Daoy (cell line): ENCODE results near the gene FGGY. TPM values are rescaled to one million over a fixed set of nuclear protein-coding genes. Genes with fewer than 3 reads are reported as not detected.

Experiments
- DNase-seq: peaks from one replicate; pipeline ENCODE4 v3.0.0-alpha.2; 2015; ENCODE audit warnings: low read depth
- total RNA-seq: library from RNA; depleted of rRNA; stranded (reverse); fragments of >200 nt; shearing (Covaris generic); gene quantifications from 2 replicates; pipeline ENCODE4 v1.2.3, GENCODE V29; 2014

Gene FGGY
- total RNA-seq, 1 experiment from 2014 or later = 15.7 TPM

DNA sequence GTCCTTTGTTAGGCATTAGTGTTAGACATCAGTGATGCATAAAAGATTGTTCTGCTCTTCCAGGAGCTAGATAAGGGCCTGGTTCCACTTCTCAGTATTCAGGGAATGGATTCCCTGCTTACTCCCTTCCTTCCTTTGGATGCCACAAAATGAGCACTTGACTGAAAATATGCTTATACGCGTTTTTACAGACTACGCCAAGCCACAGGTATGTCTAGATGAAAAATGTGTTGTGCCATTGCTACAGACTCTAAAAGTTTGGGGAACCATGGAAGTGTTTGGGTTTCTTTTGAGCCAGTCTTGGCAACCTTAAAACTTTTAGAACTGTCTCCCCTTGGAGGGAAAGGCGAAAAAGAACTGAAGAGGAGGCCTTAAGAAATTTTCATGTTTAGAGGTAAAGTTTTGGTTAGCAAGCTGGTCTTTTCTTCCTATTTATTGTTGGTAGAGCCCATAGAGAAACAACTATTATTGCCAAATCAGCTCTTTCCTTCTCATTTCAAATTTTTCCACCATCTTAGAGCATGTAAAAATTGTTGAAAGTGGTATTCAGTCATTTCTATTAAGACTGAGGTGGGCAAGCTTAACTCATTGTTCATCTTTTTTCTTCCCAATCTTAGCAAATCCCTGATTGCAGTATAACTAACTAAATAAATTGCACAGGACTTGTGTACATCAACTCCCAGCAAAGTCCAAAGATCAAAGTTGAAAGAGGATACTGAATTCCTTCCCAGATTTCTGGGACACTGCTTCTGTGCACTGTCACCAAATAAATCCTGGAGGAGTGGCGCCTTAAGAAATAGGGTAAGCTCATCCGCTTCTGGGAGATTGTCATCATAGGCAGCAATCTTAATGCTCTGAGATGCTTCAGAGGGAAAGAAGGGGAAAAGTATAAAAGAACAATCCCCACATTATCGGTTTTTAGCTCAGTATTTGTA, 18.9 kb downstream of the FGGY start:
- DNase-seq = no peak

DNA sequence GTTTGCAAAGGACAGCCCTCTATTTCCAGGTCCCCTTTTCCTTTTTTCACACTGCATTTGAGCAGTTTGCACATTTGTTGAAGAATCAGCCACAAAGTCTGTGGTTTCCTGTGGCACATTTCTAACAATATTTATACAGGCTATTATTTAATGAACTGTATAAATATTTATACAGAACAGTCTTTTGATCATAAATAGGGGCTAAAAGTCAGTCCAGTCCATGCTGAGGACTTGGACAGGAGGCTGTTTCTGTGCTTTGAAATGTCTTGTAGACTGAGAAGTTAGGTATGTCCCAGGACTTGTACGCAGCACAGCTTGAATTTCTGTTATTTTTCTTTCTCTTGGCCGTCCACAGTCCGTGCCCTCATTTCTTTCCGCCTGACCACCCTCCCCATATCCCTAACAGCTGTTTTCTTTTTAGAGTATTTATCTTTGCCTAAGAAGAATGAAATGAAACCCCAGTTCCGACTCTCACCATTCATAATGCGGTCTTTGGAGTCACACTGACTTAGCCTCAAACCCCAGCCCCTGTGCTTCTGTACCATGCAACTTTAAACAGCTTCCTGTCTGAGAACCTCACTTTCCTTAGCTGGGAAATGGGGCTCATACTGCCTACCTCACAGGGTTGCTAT, 19.7 kb downstream of the FGGY start:
- DNase-seq = peak; percentile 67

DNA sequence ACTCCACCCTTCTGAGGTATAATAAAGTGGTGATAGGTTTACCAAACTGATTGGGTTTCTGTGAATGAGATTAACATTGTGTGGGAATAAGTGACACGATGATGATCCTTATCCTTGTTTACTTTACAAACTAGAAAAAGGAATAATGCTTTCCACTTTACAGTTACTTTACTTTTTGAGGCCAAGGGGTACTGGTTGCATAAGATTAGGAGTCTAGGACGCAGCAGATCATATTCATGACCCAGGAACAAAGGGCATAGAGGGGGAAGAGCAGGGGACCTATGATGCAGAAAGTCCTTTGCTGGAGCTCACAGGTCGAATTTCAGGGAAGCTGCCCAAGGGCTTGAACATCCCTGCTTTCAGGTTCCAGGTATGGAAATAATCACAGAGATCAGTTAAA, 20.4 kb downstream of the FGGY start:
- no peak for DNase-seq

DNA sequence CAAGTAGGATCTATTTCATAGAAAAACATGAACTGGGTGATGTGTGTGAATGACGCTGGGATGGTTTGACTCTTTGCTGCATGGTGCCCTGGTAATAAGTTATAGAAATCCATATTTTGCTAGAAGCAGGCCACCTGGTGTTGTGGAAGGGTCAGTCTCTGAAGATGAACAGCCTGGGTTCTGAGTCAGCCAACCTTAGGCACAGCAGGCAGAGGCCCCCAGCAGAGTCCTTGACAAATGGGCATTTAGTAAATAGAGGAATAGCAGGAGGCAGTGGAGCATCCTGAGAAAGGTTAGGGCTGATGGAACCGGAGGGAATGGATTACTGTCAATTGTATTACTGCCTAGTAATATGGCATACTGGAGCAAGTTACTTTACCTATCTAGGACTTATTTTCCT, 20.9 kb downstream of the FGGY start:
- DNase-seq = peak; percentile 69

DNA sequence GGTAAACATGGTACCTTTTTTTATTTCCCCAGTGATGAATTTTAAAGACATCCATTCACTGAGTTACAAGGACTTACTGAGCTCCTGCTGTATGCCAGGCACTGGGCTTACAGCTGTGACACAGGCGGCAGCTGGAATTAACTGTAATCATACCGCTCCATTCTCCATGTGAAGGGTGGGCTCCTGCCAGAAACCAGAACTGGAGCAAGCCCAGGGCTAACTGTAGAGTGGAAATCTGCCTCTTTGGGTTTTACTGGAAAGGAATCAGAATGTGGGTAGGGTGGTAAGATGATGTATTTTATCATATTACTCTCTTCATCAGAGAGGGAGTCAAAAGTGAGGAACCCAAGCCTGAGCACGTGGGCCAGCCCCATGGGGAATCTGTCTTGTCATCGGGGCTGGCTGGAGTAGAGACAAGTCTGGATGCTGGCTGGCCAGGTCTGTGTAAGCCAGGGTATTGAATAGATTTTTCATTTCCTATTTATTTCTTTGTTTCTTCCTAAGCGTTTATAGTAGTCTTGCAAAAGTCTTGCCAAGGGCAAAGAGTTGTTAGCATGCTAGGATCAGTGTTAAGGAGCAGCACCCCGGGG, 21.5 kb downstream of the FGGY start:
- DNase-seq = no peak

DNA sequence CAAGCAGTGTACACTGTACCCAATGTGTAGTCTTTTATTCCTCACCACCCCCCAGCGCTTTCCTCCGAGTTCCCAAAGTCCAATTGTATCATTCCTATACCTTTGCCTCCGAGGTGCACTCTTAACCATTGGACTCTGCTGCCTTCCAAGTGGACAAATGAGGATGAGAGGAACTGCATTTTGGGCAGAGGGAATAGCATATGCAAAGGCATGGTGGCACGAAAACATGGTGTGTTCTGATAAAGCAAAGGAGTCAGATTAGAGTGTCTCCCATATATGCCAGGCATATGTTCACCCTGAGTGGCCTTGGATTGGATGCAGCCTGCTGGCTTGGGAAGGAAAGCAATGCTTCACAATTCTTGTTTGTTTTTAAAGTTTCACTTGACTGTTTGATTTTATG, 25.5 kb downstream of the FGGY start:
- DNase-seq = no peak

DNA sequence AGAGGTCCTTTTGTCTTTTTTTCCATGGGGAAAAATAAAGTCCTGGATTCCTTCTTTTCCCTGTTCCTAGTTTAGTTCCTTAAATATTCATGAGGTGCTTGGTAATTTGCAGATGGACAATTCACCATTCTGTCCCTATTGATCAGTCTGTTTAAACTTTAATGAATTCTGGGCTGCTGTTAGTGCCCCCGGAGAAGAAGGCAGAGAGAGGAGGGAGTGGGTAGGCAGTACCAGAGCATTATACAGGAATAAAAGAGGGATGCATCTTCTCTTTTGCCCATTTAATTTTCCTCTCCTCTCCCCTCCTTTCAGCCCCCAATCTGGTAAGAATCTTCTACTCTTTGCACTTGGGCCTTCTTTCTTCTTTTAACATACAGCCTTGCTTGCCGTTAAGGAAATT, 25.9 kb downstream of the FGGY start:
- no peak for DNase-seq

DNA sequence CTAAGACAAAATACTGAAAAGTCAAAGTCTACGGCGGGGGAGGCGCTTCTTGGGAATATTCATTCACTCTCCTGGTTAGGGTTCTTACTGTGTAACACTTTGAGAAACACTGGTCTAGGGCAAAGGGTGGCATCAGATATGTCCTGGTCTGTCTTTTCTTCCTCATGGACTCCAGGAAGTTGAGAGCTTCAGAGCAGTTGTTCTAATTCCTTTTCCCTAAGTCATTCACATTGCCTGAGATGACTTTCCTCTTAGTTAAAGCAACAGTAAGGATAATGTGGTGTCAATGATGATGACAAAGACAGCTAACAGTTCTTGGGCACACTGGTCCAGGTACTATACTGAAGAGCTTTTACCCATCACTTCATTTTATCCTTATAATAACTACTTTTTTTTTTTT, 27.0 kb downstream of the FGGY start:
- no peak for DNase-seq

DNA sequence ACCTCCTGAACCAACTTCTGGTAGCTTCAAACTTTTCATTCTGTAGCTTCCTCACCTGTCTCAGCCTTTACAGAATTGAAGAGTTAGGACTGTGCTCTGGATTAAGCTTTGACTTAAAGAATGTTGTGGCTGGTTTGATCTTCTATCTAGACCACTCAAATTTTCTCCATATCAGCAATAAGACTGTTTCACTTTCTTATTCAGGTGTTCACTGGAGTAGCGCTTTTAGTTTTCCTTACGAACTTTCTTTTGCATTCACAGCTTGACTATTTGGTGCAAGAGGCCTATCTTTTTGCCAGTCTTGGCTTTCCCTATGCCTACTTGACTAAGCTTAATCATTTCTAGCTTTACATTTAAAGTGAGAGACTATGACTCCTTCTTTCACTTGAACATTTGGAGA, 31.5 kb downstream of the FGGY start:
- no peak for DNase-seq

DNA sequence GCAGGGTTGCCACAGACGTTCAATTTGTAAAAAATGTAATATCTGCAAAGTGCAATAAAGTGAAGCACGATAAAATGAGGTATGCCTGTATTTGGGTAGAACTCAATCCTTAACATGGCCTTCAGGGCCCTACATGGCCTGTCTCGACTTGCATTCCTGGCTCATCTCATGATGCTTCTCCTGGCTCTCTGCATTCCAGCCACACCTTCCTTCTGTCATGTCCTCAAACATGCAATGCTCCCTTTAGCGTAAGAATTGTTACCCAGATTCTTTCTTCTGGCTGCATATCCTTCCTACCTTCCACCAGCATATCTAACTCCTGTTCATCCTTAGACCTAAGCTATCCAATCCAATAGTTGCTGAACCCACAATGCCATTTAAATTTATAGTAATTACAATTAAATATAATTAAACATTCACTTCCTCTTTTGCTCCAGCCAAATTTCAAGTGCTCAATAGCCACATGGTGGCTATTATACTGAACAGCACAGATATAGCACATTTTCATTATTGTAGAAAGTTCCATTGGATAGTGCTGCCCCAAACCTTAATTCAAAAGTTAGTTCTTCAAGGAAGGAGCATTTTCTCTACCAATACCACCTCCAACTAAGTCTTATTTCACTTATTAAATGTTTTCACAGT, 32.6 kb downstream of the FGGY start:
- no peak for DNase-seq

DNA sequence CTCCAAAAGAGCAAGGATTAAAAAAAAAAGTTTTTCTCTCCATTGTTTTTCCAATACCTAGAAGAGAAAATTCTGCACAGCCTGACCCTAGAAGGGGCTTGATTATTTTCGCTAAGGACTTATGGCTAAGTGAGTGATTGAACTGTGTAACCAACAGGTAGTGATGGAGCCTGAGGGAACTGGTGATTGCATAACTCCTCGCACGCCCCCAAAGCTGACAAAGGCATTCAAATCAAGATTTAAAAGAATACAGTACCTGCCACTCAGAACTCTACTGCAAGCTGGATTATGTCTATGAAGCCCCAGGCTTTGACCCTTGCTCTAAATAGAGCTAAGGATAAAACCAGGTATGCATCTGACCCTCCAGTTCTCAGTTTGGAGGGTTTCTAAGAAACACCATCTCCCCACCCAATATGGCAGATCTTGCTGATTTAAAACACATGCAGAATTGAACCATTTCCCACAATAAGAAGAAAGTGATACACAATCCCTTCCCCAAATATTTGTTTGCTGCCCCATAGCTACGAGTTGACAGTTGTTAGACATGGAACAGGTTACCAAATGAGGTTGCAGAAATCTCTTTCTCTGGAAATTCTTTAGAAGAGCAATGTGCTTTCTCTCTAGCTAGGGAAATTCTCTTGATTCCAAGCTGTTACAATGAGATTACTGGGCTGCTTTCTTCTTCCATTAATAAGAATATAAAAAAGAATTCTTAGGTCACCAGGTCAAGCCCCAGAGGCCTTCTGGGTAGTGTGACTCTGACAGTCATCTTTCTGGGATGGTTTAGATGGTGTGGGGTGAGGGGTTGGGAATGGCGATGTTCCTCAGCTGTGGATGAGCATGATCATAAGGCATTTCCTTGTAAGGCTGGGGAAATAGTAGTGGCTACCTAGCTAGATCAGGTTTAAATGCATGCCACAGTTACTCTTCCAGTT, 35.1 kb downstream of the FGGY start:
- no peak for DNase-seq

DNA sequence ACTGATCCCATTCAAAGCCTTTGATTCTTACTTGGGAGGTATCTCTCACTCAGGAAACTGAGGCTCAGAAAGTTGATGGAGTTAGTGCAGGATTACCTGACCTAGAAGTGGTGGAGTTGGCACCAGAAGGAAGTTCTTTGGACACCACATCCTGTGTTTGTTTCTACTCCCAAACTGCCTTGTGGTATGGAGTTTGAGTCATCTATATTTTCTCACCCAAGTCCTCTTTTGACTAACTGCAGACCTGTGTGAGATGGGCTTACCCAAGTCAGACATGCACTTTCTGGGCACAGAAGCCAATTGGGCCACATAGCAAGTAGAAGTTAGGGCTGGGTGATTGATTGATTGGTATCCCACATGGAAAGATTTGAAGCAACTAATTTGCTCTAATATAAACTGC, 36.1 kb downstream of the FGGY start:
- peak; percentile 80 for DNase-seq

DNA sequence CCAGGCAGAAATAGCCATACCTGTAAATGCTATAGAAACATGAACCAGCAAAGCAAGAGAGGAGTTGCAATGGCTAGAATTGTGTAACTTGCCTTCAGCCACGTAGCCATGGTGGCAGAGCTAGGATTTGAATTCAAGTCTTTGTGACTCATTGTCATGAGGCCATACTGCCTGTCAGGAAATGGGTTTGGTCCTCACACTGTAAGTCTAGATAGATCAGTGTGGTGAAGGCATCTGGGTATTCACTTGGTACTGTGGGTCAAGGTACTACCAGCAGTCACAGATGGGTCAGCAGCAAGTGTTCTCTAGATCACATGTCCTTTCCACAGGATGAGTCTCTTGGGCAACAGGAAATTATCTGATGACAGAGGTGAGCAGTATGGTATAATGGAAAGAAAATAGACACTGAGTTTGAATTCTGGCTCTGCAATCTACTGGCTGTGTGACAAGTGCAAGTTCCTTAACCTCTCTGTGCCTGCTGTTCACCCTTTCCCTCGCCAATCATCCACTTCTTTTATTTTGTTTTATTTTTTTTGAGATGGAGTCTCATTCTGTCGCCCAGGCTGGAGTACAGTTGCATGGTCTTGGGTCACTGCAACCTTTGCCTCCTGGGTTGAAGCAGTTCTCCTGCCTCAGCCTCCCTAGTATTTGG, 36.9 kb downstream of the FGGY start:
- DNase-seq = peak; percentile 31

DNA sequence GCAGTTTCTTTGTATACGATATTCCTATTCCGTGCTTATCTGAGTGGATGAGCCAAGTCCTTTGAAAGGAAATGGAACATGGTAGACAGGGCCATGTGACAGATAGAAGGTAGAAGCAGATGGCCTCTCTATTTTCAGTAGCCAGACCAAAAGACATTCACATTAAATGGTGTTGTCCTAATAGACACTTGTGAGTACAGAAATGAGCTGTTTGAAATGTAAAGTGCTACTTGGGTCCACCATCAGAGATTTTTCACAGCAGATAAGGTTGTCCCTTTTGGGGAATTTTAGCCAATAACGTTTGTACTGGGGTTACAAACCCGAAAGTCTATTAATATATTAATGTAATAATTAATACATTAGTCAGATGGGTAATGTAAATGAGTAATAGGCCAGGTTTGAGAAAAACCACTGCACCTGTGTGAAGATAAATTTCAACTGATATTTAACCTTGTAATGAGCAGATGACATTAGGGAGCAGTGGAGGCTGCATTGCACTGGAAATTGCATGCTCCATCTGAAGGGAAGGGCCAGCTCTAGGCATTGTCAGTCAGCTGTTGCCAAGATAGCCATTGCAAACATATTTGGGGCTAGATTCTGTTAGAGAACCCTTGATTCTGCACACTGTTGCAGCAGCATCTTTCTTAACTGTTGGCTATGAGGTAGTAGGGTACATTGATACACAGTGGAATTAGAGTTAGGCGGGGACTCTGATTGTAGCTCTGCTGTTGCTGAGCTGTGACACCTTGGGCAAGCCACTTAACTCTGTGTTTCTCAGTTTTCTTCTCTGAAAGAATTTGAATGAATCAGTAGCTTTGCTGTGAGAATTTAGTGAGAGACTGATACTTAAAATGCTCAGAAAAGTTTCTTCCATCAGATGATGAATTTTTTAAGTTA, 43.8 kb downstream of the FGGY start:
- DNase-seq = no peak

DNA sequence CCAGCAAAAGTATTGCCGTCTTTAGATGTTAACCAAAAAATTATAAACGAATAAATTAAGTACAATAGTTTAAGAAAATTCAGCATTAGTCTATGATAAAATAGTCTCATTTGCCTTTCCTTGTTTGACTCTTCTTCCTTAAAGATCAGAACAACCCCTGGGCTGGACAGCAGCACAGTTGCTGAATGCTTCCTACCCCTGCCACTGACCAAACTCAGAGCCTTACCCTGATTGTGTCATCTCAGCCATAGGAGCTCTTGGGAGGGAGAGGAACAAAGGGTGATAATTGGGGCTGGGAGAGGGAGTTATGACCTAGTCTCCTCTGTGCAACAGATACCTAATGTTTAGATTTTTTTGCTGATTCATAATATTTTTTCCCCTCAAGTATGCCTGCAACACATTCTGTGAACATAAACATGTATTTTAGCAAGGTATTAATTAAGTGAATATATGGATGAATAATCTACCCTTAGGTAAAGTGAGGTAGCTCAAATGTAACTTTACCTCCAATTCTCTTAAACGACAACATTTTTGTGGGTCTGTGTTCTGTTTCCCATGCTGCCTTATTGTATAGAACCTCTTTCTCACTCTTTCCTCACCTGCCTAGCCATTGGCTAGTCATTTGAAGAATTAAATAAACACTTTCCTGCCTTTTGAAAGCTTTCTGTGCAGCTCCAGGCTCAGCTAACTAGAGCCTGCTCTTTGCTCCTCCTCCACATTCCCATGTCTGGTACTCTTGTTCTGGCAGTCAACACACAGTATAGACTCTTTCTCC, 46.1 kb downstream of the FGGY start:
- DNase-seq = no peak

DNA sequence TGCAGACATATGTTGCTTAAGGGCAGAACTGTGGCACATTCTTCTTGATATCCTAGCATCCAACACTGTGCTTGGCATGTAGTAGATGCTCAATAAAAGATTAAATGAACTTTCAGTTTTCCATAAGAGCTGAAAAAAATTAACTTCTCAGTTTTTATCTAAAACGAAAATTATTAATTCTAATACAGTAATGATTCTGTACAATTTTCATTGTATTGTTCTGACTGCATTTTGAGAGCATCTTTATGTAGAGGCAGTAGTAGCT, 46.6 kb downstream of the FGGY start:
- no peak for DNase-seq

DNA sequence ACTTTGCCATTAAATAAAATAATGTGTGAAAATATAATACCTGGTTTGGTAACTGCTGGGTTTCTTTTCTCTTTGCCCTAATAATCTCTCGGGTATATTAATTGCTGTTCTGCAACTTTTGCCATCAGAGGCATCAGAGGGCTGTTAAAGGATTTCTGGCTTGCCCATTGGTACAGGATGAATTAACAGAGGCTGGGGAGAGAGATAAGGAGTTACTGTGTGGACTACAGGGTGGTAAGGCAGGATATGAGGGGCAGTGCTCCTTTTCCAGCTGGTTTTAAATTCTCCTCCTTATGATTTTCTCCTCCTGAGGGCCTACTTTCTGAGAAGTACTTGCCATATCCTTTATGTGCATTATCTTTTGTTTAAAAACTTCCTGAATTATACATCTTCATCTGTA, 48.3 kb downstream of the FGGY start:
- DNase-seq = no peak

DNA sequence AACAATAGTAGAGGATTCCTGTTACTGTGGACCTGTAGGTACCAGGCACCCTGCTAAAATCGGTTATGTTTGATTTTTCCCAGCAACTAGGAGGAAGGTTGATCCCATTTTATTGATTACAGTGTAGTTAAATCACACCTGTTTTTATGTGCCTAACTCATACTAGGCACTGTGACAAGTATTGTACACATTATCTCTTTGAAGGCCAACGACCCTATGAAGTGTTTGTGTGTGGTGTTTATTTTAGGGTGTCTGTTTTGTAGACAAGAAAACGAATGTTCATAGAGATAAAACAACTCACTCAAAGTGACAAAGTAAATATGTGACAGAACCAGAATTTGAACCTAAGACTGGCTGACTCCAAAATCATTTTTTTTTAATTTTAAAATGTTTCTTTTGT, 49.5 kb downstream of the FGGY start:
- no peak for DNase-seq

DNA sequence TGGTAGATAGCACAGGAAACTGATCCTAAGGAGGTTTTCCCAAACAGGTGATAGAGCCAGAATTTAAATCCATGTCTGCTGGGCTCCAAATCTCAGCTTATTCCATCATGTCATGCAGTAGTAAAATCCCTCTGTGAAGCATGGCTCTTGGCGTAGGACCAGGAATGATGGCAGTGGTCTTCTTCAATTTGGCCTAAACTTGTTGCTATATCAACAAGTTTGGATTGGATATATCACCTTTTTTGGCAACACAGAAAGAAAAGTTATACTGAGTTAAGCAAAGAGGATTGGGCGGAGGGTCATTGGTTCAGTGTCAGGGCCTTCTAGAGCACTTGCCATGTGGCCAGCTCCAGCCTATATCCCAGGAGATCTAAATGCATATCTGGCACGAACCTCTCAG, 52.2 kb downstream of the FGGY start:
- DNase-seq = no peak
